ENCODE measurements around the gene RGS12. TPM values are rescaled to one million over a fixed set of nuclear protein-coding genes. Genes with fewer than 3 reads are reported as not detected.

The RGS12 gene
- total and polyA plus RNA-seq, 2 of the 13 experiments (the other 11 are each of a cell fraction or from before 2014, with no cell fraction given), result 21.0 to 27.7 TPM

DNA sequence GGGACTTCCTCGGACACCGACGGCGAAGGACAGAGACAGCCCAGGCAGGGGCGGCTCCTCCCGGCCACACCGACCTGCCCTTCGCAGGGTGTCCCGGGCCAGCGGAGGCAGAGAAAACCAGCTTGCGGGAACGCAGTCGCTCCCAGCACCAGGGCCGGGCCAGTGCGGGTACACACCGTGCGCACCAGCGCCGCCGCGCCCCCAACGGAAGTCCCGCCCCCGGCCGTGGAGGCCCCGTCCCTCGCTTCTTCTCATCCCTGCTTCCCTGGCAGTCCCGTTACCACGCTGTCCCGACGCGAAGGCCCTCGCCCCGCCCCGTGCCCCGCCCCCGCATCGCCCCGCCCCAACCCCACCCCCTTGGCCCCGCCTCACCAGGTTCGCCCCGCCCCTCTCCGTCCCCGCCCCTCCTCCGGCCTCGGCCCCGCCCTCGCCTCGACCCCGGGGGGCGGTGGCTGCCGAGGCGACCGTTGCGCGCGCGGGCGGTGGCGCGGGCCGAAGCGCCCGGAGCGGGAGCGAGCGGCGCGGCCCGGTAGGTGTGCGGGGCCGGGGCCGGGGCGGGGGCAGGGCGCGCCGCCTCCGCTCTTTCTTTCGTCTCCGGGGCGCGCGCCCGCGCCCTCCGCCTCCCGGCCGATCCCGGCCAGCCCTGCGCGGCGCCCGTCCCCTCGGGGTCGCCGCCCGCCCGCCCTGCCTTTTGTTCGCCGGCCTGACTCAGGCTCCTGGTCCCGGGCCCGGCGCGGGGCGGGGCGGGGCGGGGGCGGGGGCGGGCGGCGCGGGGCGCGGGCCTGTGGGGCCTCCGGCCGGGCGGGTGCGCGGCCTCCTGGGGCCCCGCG is at the start of gene RGS12 (continued):
- TF ChIP-seq KDM5B (CRISPR knock-in tag; IDR thresholded peaks at IDR 0.05; ENCODE audit: borderline replicate concordance) (peak; percentile 53; the same call in 1 of the 2 replicates), SRSF9 (IDR thresholded peaks at IDR 0.05; ENCODE audit: borderline replicate concordance, insufficient read depth, low read depth, low read length, poor library complexity, severe bottlenecking) (no peak), ZKSCAN5 (CRISPR knock-in tag; IDR thresholded peaks at IDR 0.05) (no peak), XBP1 (CRISPR knock-in tag; IDR thresholded peaks at IDR 0.05) (no peak), ZNF652 (CRISPR knock-in tag; IDR thresholded peaks at IDR 0.05; ENCODE audit: borderline replicate concordance, low read depth) (no peak), BHLHE40 (IDR thresholded peaks at IDR 0.05; ENCODE audit: low read length) (no peak), ZNF431 (CRISPR knock-in tag; IDR thresholded peaks at IDR 0.05; ENCODE audit: borderline replicate concordance, low read depth) (no peak; the same call in 1 of the 2 replicates), ZNF614 (CRISPR knock-in tag; IDR thresholded peaks at IDR 0.05; ENCODE audit: borderline replicate concordance) (peak; percentile 19; the same call in 1 of the 2 replicates), KDM1A (CRISPR knock-in tag; IDR thresholded peaks at IDR 0.05) (no peak), RORA (CRISPR knock-in tag; IDR thresholded peaks at IDR 0.05) (no peak), ZNF180 (CRISPR knock-in tag; IDR thresholded peaks at IDR 0.05; ENCODE audit: borderline replicate concordance, low read depth) (no peak), ADNP (CRISPR knock-in tag; IDR thresholded peaks at IDR 0.05) (no peak), NR2F2 (IDR thresholded peaks at IDR 0.05; ENCODE audit: borderline replicate concordance, low read depth) (no peak), ASH2L (IDR thresholded peaks at IDR 0.05; ENCODE audit: insufficient read length, low read depth, low read length) (no peak), ZMYM3 (CRISPR knock-in tag; IDR thresholded peaks at IDR 0.05) (peak; percentile 31; the same call in 1 of the 2 replicates), SOX6 (IDR thresholded peaks at IDR 0.05) (no peak), SOX6 (CRISPR knock-in tag; IDR thresholded peaks at IDR 0.05) (peak; percentile 58), ZNF75D (CRISPR knock-in tag; IDR thresholded peaks at IDR 0.05; ENCODE audit: borderline replicate concordance) (no peak), RAD21 (CRISPR knock-in tag; IDR thresholded peaks at IDR 0.05) (0 out of 2 replicates have a peak, but pooled peaks have one; percentile 50), THYN1 (CRISPR knock-in tag; IDR thresholded peaks at IDR 0.05; ENCODE audit: borderline replicate concordance, low read depth) (no peak), ZNF563 (CRISPR knock-in tag; IDR thresholded peaks at IDR 0.05) (peak; percentile 17; the same call in 1 of the 2 replicates), SIX4 (CRISPR knock-in tag; IDR thresholded peaks at IDR 0.05) (no peak), ZNF274 (CRISPR knock-in tag; IDR thresholded peaks at IDR 0.05) (no peak)
- TF ChIP-seq, protein P1, sequence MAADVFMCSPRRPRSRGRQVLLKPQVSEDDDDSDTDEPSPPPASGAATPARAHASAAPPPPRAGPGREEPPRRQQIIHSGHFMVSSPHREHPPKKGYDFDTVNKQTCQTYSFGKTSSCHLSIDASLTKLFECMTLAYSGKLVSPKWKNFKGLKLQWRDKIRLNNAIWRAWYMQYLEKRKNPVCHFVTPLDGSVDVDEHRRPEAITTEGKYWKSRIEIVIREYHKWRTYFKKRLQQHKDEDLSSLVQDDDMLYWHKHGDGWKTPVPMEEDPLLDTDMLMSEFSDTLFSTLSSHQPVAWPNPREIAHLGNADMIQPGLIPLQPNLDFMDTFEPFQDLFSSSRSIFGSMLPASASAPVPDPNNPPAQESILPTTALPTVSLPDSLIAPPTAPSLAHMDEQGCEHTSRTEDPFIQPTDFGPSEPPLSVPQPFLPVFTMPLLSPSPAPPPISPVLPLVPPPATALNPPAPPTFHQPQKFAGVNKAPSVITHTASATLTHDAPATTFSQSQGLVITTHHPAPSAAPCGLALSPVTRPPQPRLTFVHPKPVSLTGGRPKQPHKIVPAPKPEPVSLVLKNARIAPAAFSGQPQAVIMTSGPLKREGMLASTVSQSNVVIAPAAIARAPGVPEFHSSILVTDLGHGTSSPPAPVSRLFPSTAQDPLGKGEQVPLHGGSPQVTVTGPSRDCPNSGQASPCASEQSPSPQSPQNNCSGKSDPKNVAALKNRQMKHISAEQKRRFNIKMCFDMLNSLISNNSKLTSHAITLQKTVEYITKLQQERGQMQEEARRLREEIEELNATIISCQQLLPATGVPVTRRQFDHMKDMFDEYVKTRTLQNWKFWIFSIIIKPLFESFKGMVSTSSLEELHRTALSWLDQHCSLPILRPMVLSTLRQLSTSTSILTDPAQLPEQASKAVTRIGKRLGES (CRISPR knock-in tag; IDR thresholded peaks at IDR 0.05; ENCODE audit: borderline replicate concordance), result no peak
- TF ChIP-seq, protein P2, sequence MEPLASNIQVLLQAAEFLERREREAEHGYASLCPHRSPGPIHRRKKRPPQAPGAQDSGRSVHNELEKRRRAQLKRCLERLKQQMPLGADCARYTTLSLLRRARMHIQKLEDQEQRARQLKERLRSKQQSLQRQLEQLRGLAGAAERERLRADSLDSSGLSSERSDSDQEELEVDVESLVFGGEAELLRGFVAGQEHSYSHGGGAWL (CRISPR knock-in tag; IDR thresholded peaks at IDR 0.05), result peak; percentile 62
- TF ChIP-seq, protein P3, sequence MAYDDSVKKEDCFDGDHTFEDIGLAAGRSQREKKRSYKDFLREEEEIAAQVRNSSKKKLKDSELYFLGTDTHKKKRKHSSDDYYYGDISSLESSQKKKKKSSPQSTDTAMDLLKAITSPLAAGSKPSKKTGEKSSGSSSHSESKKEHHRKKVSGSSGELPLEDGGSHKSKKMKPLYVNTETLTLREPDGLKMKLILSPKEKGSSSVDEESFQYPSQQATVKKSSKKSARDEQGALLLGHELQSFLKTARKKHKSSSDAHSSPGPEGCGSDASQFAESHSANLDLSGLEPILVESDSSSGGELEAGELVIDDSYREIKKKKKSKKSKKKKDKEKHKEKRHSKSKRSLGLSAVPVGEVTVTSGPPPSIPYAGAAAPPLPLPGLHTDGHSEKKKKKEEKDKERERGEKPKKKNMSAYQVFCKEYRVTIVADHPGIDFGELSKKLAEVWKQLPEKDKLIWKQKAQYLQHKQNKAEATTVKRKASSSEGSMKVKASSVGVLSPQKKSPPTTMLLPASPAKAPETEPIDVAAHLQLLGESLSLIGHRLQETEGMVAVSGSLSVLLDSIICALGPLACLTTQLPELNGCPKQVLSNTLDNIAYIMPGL (CRISPR knock-in tag; IDR thresholded peaks at IDR 0.05; ENCODE audit: borderline replicate concordance in 1 of 2, low read depth in 1 of 2), result no peak; a peak in 1 of 4 replicates

All from HepG2 (cell line).